Parathyroid adenoma (tissue), 2 donors: Measurements from ENCODE around the gene ZNF860.

Experiments used
- H2AFZ ChIP-seq: fragments of 300-600 bp; sonication (generic); one replicate; pipeline ENCODE4 v1.7.0; 2017; ENCODE audit warnings: antibody characterized with exemption, mild to moderate bottlenecking
- H3K27ac ChIP-seq: fragments of 300-600 bp; sonication (generic); one replicate; pipeline ENCODE4 v1.7.0; 2017
- H3K27me3 ChIP-seq: fragments of 300-600 bp; sonication (generic); one replicate; pipeline ENCODE4 v1.7.0; 2017; ENCODE audit warnings: low read length; ENCODE audit not compliant: control insufficient read depth, insufficient read depth
- H3K36me3 ChIP-seq: fragments of 300-600 bp; sonication (generic); one replicate; pipeline ENCODE4 v1.7.0; 2017; ENCODE audit warnings: low read length; ENCODE audit not compliant: control insufficient read depth, insufficient read depth
- H3K4me1 ChIP-seq: fragments of 300-600 bp; sonication (generic); one replicate; pipeline ENCODE4 v1.7.0; 2017; ENCODE audit warnings: control low read depth
- H3K4me2 ChIP-seq: fragments of 300-600 bp; sonication (generic); one replicate; pipeline ENCODE4 v1.7.0; 2017; ENCODE audit warnings: low read length
- H3K4me3 ChIP-seq: fragments of 300-600 bp; sonication (generic); one replicate; pipeline ENCODE4 v1.7.0; 2017; ENCODE audit warnings: low read depth, low read length
- H3K79me2 ChIP-seq: fragments of 300-600 bp; sonication (generic); one replicate; pipeline ENCODE4 v1.7.0; 2017; ENCODE audit warnings: control low read depth
- H3K9ac ChIP-seq: fragments of 300-600 bp; sonication (generic); one replicate; pipeline ENCODE4 v1.7.0; 2017; ENCODE audit warnings: mild to moderate bottlenecking
- H3K9me3 ChIP-seq: fragments of 300-600 bp; sonication (generic); one replicate; pipeline ENCODE4 v1.7.0; 2017; ENCODE audit warnings: low read length; ENCODE audit not compliant: control insufficient read depth
- CTCF ChIP-seq: fragments of 300-600 bp; sonication (generic); IDR thresholded peaks from one replicate; pipeline ENCODE4 v1.7.0; 2017; ENCODE audit warnings: antibody characterized with exemption, mild to moderate bottlenecking
- donor health status: primary hyperparathyroidism.

ZNF860 gene

GRCh38 chr3:31973081-31973480 is 8.5 kb upstream of the ZNF860 start:
- no peak overlapping the region for H3K27ac ChIP-seq
- TF ChIP-seq CTCF, result no peak

GRCh38 chr3:31973837-31974236 is 7.7 kb upstream of the ZNF860 start:
- no peaks in the 10 kb centered on the region for H3K36me3 ChIP-seq
- peaks cover 2% of the 10 kb centered on the region for H3K79me2 ChIP-seq
- no peak overlapping the region for H3K4me2 ChIP-seq
- H3K4me1 ChIP-seq, result no peaks in the 10 kb centered on the region
- no peak overlapping the region for H3K27ac ChIP-seq
- H2AFZ ChIP-seq, result no peak overlapping the region
- H3K9me3 ChIP-seq, result no peaks in the 10 kb centered on the region
- H3K9ac ChIP-seq, result no peak overlapping the region
- TF ChIP-seq CTCF, result no peak
- no peaks in the 10 kb centered on the region for H3K27me3 ChIP-seq
- no peak overlapping the region for H3K4me3 ChIP-seq

More at GRCh38 chr3:31973081-31973480, 8.5 kb upstream of the ZNF860 start:
- no peak overlapping the region for H3K4me2 ChIP-seq
- H3K79me2 ChIP-seq, result peaks cover 2% of the 10 kb centered on the region
- H3K36me3 ChIP-seq, result no peaks in the 10 kb centered on the region
- H3K9ac ChIP-seq, result no peak overlapping the region
- no peaks in the 10 kb centered on the region for H3K9me3 ChIP-seq
- no peak overlapping the region for H2AFZ ChIP-seq
- H3K27me3 ChIP-seq, result no peaks in the 10 kb centered on the region
- H3K4me1 ChIP-seq, result no peaks in the 10 kb centered on the region
- H3K4me3 ChIP-seq, result no peak overlapping the region

GRCh38 chr3:31974471-31974870 is 7.1 kb upstream of the ZNF860 start:
- Histone ChIP-seq H3K36me3 (no peaks in the 10 kb centered on the region), H3K27me3 (no peaks in the 10 kb centered on the region), H3K9ac (no peak overlapping the region), H2AFZ (no peak overlapping the region), H3K9me3 (no peaks in the 10 kb centered on the region), H3K4me1 (no peaks in the 10 kb centered on the region), H3K79me2 (peaks cover 2% of the 10 kb centered on the region), H3K4me3 (no peak overlapping the region), H3K27ac (no peak overlapping the region), H3K4me2 (no peak overlapping the region)
- no peak for TF ChIP-seq CTCF

DNA sequence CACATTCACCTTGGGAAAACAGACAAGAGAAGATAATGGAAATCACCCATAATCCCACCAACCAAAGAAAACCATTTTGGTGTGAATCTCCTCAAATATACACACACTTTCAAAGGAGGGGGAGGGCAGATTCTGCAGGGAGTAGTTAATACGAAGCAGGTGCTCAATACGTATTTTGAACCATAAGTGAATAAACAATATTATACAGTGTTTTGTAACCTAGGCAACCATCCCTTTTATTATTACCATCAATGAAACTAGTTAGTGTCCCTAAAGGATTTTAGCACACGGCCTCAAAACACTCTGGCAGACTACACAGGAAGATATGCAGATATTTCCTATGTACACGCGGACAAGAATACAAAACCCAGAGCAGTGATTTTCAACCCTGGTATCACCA is 6.6 kb upstream of the ZNF860 start:
- no peak overlapping the region for H2AFZ ChIP-seq
- no peak overlapping the region for H3K4me2 ChIP-seq
- no peak overlapping the region for H3K4me3 ChIP-seq
- no peaks in the 10 kb centered on the region for H3K9me3 ChIP-seq
- no peak overlapping the region for H3K27ac ChIP-seq
- TF ChIP-seq CTCF, result no peak
- H3K27me3 ChIP-seq, result no peaks in the 10 kb centered on the region
- H3K4me1 ChIP-seq, result no peaks in the 10 kb centered on the region
- H3K79me2 ChIP-seq, result peaks cover 2% of the 10 kb centered on the region
- H3K36me3 ChIP-seq, result no peaks in the 10 kb centered on the region
- H3K9ac ChIP-seq, result no peak overlapping the region

DNA sequence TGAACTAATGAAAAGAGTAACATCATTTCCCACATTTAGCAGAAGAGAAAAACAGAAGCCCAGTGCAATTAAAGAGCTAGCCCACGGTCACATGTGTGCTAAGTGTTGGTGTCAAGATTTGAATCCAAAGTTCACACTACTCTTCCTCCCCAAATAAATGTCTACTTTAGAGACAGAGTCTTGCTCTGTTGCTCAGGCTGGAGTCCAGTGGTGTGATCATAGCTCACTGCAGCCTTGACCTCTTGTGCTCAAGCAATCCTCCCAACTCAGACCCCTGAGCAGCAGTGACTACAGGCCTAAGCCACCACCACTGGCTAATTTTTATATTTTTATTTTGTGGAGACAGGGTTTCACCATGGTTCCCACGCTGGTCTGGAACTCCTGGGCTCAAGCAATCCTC is 5.2 kb upstream of the ZNF860 start:
- H3K79me2 ChIP-seq, result peaks cover 2% of the 10 kb centered on the region
- H3K27me3 ChIP-seq, result no peaks in the 10 kb centered on the region
- no peaks in the 10 kb centered on the region for H3K36me3 ChIP-seq
- H2AFZ ChIP-seq, result no peak overlapping the region
- H3K4me1 ChIP-seq, result no peaks in the 10 kb centered on the region
- no peak overlapping the region for H3K4me2 ChIP-seq
- TF ChIP-seq CTCF, result no peak
- H3K27ac ChIP-seq, result no peak overlapping the region
- no peaks in the 10 kb centered on the region for H3K9me3 ChIP-seq
- no peak overlapping the region for H3K4me3 ChIP-seq
- no peak overlapping the region for H3K9ac ChIP-seq
